Measurements from ENCODE around the gene MFSD11.

- TF ChIP-seq, protein P1, sequence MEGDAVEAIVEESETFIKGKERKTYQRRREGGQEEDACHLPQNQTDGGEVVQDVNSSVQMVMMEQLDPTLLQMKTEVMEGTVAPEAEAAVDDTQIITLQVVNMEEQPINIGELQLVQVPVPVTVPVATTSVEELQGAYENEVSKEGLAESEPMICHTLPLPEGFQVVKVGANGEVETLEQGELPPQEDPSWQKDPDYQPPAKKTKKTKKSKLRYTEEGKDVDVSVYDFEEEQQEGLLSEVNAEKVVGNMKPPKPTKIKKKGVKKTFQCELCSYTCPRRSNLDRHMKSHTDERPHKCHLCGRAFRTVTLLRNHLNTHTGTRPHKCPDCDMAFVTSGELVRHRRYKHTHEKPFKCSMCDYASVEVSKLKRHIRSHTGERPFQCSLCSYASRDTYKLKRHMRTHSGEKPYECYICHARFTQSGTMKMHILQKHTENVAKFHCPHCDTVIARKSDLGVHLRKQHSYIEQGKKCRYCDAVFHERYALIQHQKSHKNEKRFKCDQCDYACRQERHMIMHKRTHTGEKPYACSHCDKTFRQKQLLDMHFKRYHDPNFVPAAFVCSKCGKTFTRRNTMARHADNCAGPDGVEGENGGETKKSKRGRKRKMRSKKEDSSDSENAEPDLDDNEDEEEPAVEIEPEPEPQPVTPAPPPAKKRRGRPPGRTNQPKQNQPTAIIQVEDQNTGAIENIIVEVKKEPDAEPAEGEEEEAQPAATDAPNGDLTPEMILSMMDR (IDR thresholded peaks at IDR 0.05): no peak
- TF ChIP-seq EP300 (IDR thresholded peaks at IDR 0.05) (no peak), POLR2A (IDR thresholded peaks at IDR 0.05) (no peak)
Observed at GRCh38 chr17:76811834-76812233, 73.9 kb downstream of the MFSD11 start.
